Measurements from ENCODE around the gene WNT7A.

- TF ChIP-seq CTCF (IDR thresholded peaks at IDR 0.05; ENCODE audit: borderline replicate concordance, extremely low read depth, low read length, poor library complexity, severe bottlenecking) = no peak
- TF ChIP-seq EZH2 (IDR thresholded peaks at IDR 0.05; ENCODE audit: borderline replicate concordance, low read depth, low read length, severe bottlenecking) = no peak
Measured at GRCh38 chr3:13839253-13839652, 40.6 kb downstream of the WNT7A start.

Measured in DND-41 (cell line).